Natural killer cell (primary cell): ENCODE results near the gene TF. TPM values are rescaled to one million over a fixed set of nuclear protein-coding genes. Genes with fewer than 3 reads are reported as not detected.

Source experiments
- ATAC-seq, 3 donors: fragments of 150-1000 bp in 2 of 3; fragments of 200-7000 bp in 1 of 3; cut with Tn5 transposase; 1 replicate in 1 of 3; 2 replicates in 2 of 3; pipeline ENCODE4 v1.10.0; 2021; ENCODE audit warnings: mild to moderate bottlenecking in 2 of 3, moderate library complexity in 2 of 3
- DNase-seq, 2 donors: peaks; one replicate each; pipeline versions ENCODE4 v3.0.0 to v3.0.0-alpha.2; 2013 to 2021; ENCODE audit warnings: mixed read lengths in 1 of 2
- H3K27ac ChIP-seq: one replicate; pipeline ENCODE4 v1.5.1; 2013; ENCODE audit warnings: mild to moderate bottlenecking, low read length
- H3K27me3 ChIP-seq: one replicate; pipeline ENCODE4 v1.6.1; 2013; ENCODE audit warnings: low read length; ENCODE audit not compliant: control insufficient read depth, insufficient read depth
- H3K36me3 ChIP-seq: one replicate; pipeline ENCODE4 v1.6.1; 2013; ENCODE audit warnings: low read length; ENCODE audit not compliant: control insufficient read depth, insufficient read depth
- H3K4me1 ChIP-seq: one replicate; pipeline ENCODE4 v1.6.1; 2013; ENCODE audit warnings: low read length; ENCODE audit not compliant: control insufficient read depth, insufficient read depth
- H3K4me3 ChIP-seq: one replicate; pipeline ENCODE4 v1.5.1; 2013; ENCODE audit warnings: low read length
- H3K9me3 ChIP-seq: one replicate; pipeline ENCODE4 v1.6.1; 2013; ENCODE audit warnings: low read length; ENCODE audit not compliant: control insufficient read depth, insufficient read depth
- H3K27ac Mint-ChIP-seq, 2 donors: one replicate each; pipeline ENCODE4 v1.8.0; 2022; ENCODE audit warnings: mild to moderate bottlenecking in 2 of 2, mixed read lengths in 2 of 2, moderate library complexity in 1 of 2
- H3K27me3 Mint-ChIP-seq, 2 donors: one replicate each; pipeline ENCODE4 v1.8.0; 2022; ENCODE audit warnings: low read depth in 2 of 2, mixed read lengths in 2 of 2
- H3K36me3 Mint-ChIP-seq: one replicate; pipeline ENCODE4 v1.8.0; 2022; ENCODE audit warnings: mixed read lengths
- H3K4me1 Mint-ChIP-seq, 2 donors: one replicate each; pipeline ENCODE4 v1.8.0; 2022; ENCODE audit warnings: mixed read lengths in 2 of 2
- H3K4me3 Mint-ChIP-seq: one replicate; pipeline ENCODE4 v1.8.0; 2022; ENCODE audit warnings: mild to moderate bottlenecking, moderate library complexity, mixed read lengths
- H3K9me3 Mint-ChIP-seq, 2 donors: one replicate each; pipeline ENCODE4 v1.8.0; 2022; ENCODE audit warnings: mixed read lengths in 2 of 2
- WGBS: methylation state at CpG from one replicate; pipeline ENCODE4 v1.1.7; 2013; ENCODE audit warnings: missing lambda C conversion rate; ENCODE audit not compliant: insufficient coverage; 5-methylcytosine and 5-hydroxymethylcytosine counted together
- intact Hi-C: fragments of 100-400 bp; cut with micrococcal nuclease; formaldehyde crosslinking; loops from one replicate; pipeline ENCODE4 v1.14.2; 2022
- total RNA-seq, 4 donors: library from RNA; stranded (reverse); fragments of 120-200 nt in 1 of 4; gene quantifications; one replicate each; pipeline versions ENCODE4 v1.2.3 to v1.2.4, GENCODE V29; 2013 to 2022
- TF ChIP-seq, protein P1 (sequence below): fragments of 200-600 bp; IDR thresholded peaks from one replicate; pipeline ENCODE4 v1.8.0; 2022; ENCODE audit warnings: antibody characterized with exemption

Gene TF
- total RNA-seq, 3 donors from 2014 or later (not counting 1 experiment from before 2014, with no cell fraction given) = 2.8 to 4.3 (median 3.2) TPM

- intact Hi-C loops = no loop called here
- Mint-ChIP-seq H3K4me3 (no peak overlapping the region), H3K27me3 (peaks cover 0 to 6% of the 10 kb centered on the region in 2 donors), H3K27ac (no peak overlapping the region), H3K9me3 (no peaks in the 10 kb centered on the region), H3K4me1 (no peaks in the 10 kb centered on the region), H3K36me3 (no peaks in the 10 kb centered on the region)
- WGBS = 83% methylated on average over 20 of the region's 20 CpGs
- H3K9me3 ChIP-seq = no peaks in the 10 kb centered on the region
- H3K27ac ChIP-seq = no peak overlapping the region
- ATAC-seq = no peak
- DNase-seq = no peak
- H3K4me1 ChIP-seq = no peaks in the 10 kb centered on the region
- TF ChIP-seq, protein P1, sequence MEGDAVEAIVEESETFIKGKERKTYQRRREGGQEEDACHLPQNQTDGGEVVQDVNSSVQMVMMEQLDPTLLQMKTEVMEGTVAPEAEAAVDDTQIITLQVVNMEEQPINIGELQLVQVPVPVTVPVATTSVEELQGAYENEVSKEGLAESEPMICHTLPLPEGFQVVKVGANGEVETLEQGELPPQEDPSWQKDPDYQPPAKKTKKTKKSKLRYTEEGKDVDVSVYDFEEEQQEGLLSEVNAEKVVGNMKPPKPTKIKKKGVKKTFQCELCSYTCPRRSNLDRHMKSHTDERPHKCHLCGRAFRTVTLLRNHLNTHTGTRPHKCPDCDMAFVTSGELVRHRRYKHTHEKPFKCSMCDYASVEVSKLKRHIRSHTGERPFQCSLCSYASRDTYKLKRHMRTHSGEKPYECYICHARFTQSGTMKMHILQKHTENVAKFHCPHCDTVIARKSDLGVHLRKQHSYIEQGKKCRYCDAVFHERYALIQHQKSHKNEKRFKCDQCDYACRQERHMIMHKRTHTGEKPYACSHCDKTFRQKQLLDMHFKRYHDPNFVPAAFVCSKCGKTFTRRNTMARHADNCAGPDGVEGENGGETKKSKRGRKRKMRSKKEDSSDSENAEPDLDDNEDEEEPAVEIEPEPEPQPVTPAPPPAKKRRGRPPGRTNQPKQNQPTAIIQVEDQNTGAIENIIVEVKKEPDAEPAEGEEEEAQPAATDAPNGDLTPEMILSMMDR = no peak
- no peaks in the 10 kb centered on the region for H3K36me3 ChIP-seq
- no peak overlapping the region for H3K4me3 ChIP-seq
- no peaks in the 10 kb centered on the region for H3K27me3 ChIP-seq
Measured at GRCh38 chr3:133756716-133757694, 10.8 kb downstream of the TF start.

- ATAC-seq = no peak
Measured at GRCh38 chr3:133757701-133758567, 11.7 kb downstream of the TF start.

DNA sequence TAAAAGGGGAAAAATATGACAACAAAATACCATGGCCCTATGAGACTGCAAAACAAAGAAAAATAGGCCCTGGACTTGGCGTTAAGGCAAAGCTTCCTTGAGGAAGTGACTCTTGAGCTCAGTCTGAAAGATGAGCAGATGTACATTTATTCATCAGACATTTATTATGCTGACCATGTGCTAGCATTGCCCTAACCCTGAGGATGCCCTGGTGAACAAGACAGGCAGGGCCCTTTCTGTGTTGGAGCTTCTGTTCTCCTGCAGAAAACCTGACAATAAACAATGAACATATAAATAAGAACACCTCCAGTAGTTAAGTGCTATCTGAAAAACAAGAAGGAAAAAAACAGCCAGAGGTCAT, 12.4 kb downstream of the TF start:
- H3K36me3 ChIP-seq = no peaks in the 10 kb centered on the region
- no peaks in the 10 kb centered on the region for H3K36me3 Mint-ChIP-seq
- H3K9me3 Mint-ChIP-seq = no peaks in the 10 kb centered on the region
- H3K27ac ChIP-seq = no peak overlapping the region
- no peaks in the 10 kb centered on the region for H3K27me3 ChIP-seq
- no peak overlapping the region for H3K27ac Mint-ChIP-seq
- no peaks in the 10 kb centered on the region for H3K4me1 ChIP-seq
- H3K4me3 ChIP-seq = no peak overlapping the region
- peaks cover 0 to 8% of the 10 kb centered on the region in 2 donors for H3K27me3 Mint-ChIP-seq
- ATAC-seq = no peak
- TF ChIP-seq, protein P1 = no peak
- no peaks in the 10 kb centered on the region for H3K9me3 ChIP-seq
- WGBS = 78% methylated on average over 1 of the region's 1 CpG
- no peaks in the 10 kb centered on the region for H3K4me1 Mint-ChIP-seq
- intact Hi-C loops = no loop called here
- H3K4me3 Mint-ChIP-seq = no peak overlapping the region
- no peak for DNase-seq

More at GRCh38 chr3:133757701-133758567, 11.7 kb downstream of the TF start:
- H3K27ac ChIP-seq = no peak overlapping the region
- no peaks in the 10 kb centered on the region for H3K4me1 Mint-ChIP-seq
- peaks cover 0 to 8% of the 10 kb centered on the region in 2 donors for H3K27me3 Mint-ChIP-seq
- no peaks in the 10 kb centered on the region for H3K36me3 ChIP-seq
- H3K9me3 Mint-ChIP-seq = no peaks in the 10 kb centered on the region
- H3K27me3 ChIP-seq = no peaks in the 10 kb centered on the region
- H3K9me3 ChIP-seq = no peaks in the 10 kb centered on the region
- intact Hi-C loops = no loop called here
- no peaks in the 10 kb centered on the region for H3K36me3 Mint-ChIP-seq
- TF ChIP-seq, protein P1 = no peak
- no peak for DNase-seq
- H3K4me1 ChIP-seq = no peaks in the 10 kb centered on the region
- 81% methylated on average over 6 of the region's 6 CpGs for WGBS
- H3K4me3 Mint-ChIP-seq = no peak overlapping the region
- H3K4me3 ChIP-seq = no peak overlapping the region
- no peak overlapping the region for H3K27ac Mint-ChIP-seq
